Common myeloid progenitor, CD34-positive (primary cell): Measurements from ENCODE around the gene CDH15.

ENCODE experiments used
- CTCF ChIA-PET: fragments of 350-600 bp; sonication (Branson Sonifier 250); formaldehyde crosslinking; loops from one replicate; lab custom pipeline; 2021; ENCODE audit warnings: antibody characterized with exemption; lab: Charles Lee
- POLR2A ChIA-PET: fragments of 350-600 bp; sonication (Branson Sonifier 250); formaldehyde crosslinking; loops from one replicate; lab custom pipeline; 2021; ENCODE audit warnings: antibody characterized with exemption; lab: Charles Lee
- DNase-seq, 3 donors: peaks; one replicate each; pipeline versions ENCODE4 v3.0.0 to v3.0.0-alpha.2; 2013
- H3K27ac ChIP-seq, 2 experiments: 1 replicate in 1 of 2; 2 replicates in 1 of 2; pipeline ENCODE4 v1.7.0; 2013; ENCODE audit warnings: inconsistent platforms in 2 of 2, low read length in 2 of 2, mild to moderate bottlenecking in 2 of 2, low read depth in 1 of 2, moderate library complexity in 1 of 2; ENCODE audit not compliant: severe bottlenecking in 2 of 2, insufficient read depth in 1 of 2, poor library complexity in 1 of 2
- H3K27me3 ChIP-seq, 5 experiments: replicated peaks in 2 of 5; 1 replicate in 3 of 5; 2 replicates in 2 of 5; pipeline versions ENCODE4 v1.6.1 to v1.7.0; 2013; ENCODE audit warnings: low read length in 4 of 5, mild to moderate bottlenecking in 2 of 5, moderate library complexity in 2 of 5, inconsistent platforms in 1 of 5; ENCODE audit not compliant: insufficient read depth in 5 of 5, control insufficient read depth in 4 of 5
- H3K36me3 ChIP-seq, 4 experiments: 1 replicate in 2 of 4; 2 replicates in 2 of 4; pipeline versions ENCODE4 v1.6.1 to v1.7.0; 2013; ENCODE audit warnings: low read length in 3 of 4, control low read depth in 1 of 4, mild to moderate bottlenecking in 1 of 4; ENCODE audit not compliant: control insufficient read depth in 4 of 4, insufficient read depth in 4 of 4
- H3K4me1 ChIP-seq, 4 experiments: 1 replicate in 3 of 4; 2 replicates in 1 of 4; pipeline versions ENCODE4 v1.6.1 to v1.7.1; 2013; ENCODE audit warnings: low read length in 3 of 4, mild to moderate bottlenecking in 3 of 4, control low read depth in 1 of 4, inconsistent platforms in 1 of 4, moderate library complexity in 1 of 4; ENCODE audit not compliant: control insufficient read depth in 4 of 4, insufficient read depth in 4 of 4; ENCODE audit errors: control extremely low read depth in 1 of 4
- H3K4me3 ChIP-seq, 7 experiments: 1 replicate in 4 of 7; 2 replicates in 3 of 7; pipeline versions ENCODE4 v1.5.1 to v1.7.0; 2013; ENCODE audit warnings: mild to moderate bottlenecking in 7 of 7, low read length in 6 of 7, moderate library complexity in 6 of 7, inconsistent platforms in 2 of 7, low read depth in 2 of 7, control low read depth in 1 of 7; ENCODE audit not compliant: insufficient read depth in 4 of 7, control insufficient read depth in 1 of 7; ENCODE audit errors: extremely low read depth in 1 of 7
- H3K9me3 ChIP-seq, 5 experiments: 1 replicate in 4 of 5; 2 replicates in 1 of 5; pipeline versions ENCODE4 v1.6.1 to v1.7.1; 2013; ENCODE audit warnings: low read length in 4 of 5, mild to moderate bottlenecking in 2 of 5, inconsistent platforms in 1 of 5, low read depth in 1 of 5, moderate library complexity in 1 of 5; ENCODE audit not compliant: control insufficient read depth in 4 of 5, insufficient read depth in 2 of 5; ENCODE audit errors: control extremely low read depth in 1 of 5
- WGBS: methylation state at CpG from one replicate; pipeline ENCODE4 v1.1.5; 2013; ENCODE audit not compliant: insufficient coverage; 5-methylcytosine and 5-hydroxymethylcytosine counted together

Gene CDH15

GRCh38 chr16:89216315-89217137, 45.0 kb downstream of the CDH15 start:
- H3K9me3 ChIP-seq, result no peaks in the 10 kb centered on the region
- peak; percentile 85 to 90 (median 90) for DNase-seq
- H3K27ac ChIP-seq, result peak overlapping the region; percentile 91 to 97
- peaks cover 9 to 19% (median 14%) of the 10 kb centered on the region in 4 experiments for H3K4me1 ChIP-seq
- 4% methylated on average over 19 of the region's 25 CpGs for WGBS
- no peaks in the 10 kb centered on the region for H3K27me3 ChIP-seq
- peak overlapping the region in 6 of 7 experiments; percentile 92 to 99 (median 95) for H3K4me3 ChIP-seq
- H3K36me3 ChIP-seq, result peaks cover 0 to 8% (median 7%) of the 10 kb centered on the region in 4 experiments
- CTCF ChIA-PET, result interaction anchor here (0.8 to 1.4 kb wide), 10 partner anchors 15 to 567 kb away, joined by 3 to 5 read pairs (median 3); partner anchors contain the start of gene SLC22A31
- POLR2A ChIA-PET, result interaction anchor here (1.2 kb wide), 1 partner anchor 30 kb away, joined by 3 read pairs; no protein-coding TSS in a partner anchor

- CTCF ChIA-PET, result interaction anchor here (0.9 to 1.6 kb wide), 5 partner anchors 71 to 479 kb away, joined by 3 to 5 read pairs (median 3); partner anchors contain the start of gene APRT
- H3K27me3 ChIP-seq, result no peaks in the 10 kb centered on the region
- POLR2A ChIA-PET, result interaction anchor here (1.2 kb wide), 2 partner anchors 29 to 240 kb away, joined by 3 read pairs; partner anchors contain the start of gene CBFA2T3
Observed at GRCh38 chr16:89217138-89217387, 45.5 kb downstream of the CDH15 start.

GRCh38 chr16:89217388-89218191, 46.0 kb downstream of the CDH15 start, which contains the start of gene ZNF778:
Gene ZNF778 (plus strand): TSS chr16:89217703. CDS start chr16:89221128, 3,425 bp downstream.
- DNase-seq, result peak; percentile 85 to 92 (median 86)
- Histone ChIP-seq H3K27ac (peak within 1 kb of the TSS; percentile 91 to 97), H3K4me3 (peak within 1 kb of the TSS; percentile 89 to 99 (median 95)), H3K4me1 (peaks cover 9 to 19% (median 14%) of the 10 kb centered on the region in 4 experiments), H3K27me3 (no peaks in the 10 kb centered on the region), H3K36me3 (peaks cover 0 to 18% (median 13%) of the 10 kb centered on the region in 4 experiments), H3K9me3 (no peaks in the 10 kb centered on the region)
- CTCF ChIA-PET, result interaction anchor here (0.9 to 1.6 kb wide), 5 partner anchors 71 to 480 kb away, joined by 3 to 5 read pairs (median 3); partner anchors contain the start of gene APRT
- POLR2A ChIA-PET, result interaction anchor here (0.7 to 1.2 kb wide), 4 partner anchors 29 to 407 kb away, joined by 3 read pairs; partner anchors contain the start of gene CBFA2T3
- WGBS, result under 1% methylated on average over 90 of the region's 91 CpGs

More at GRCh38 chr16:89217138-89217387, 45.5 kb downstream of the CDH15 start:
- peak overlapping the region; percentile 89 to 99 (median 95) for H3K4me3 ChIP-seq
- H3K36me3 ChIP-seq, result peaks cover 0 to 13% (median 12%) of the 10 kb centered on the region in 4 experiments
- H3K27ac ChIP-seq, result peak overlapping the region; percentile 91 to 97
- H3K9me3 ChIP-seq, result no peaks in the 10 kb centered on the region
- H3K4me1 ChIP-seq, result peaks cover 9 to 19% (median 14%) of the 10 kb centered on the region in 4 experiments
- WGBS, result 0% methylated on average over 7 of the region's 11 CpGs
- no peak for DNase-seq

GRCh38 chr16:89219365-89219764, 47.8 kb downstream of the CDH15 start:
- no peak overlapping the region for H3K4me3 ChIP-seq
- DNase-seq, result peak in 1 of 3 donors; percentile 33
- H3K9me3 ChIP-seq, result no peaks in the 10 kb centered on the region
- no peaks in the 10 kb centered on the region for H3K27me3 ChIP-seq
- WGBS, result 74% methylated on average over 5 of the region's 5 CpGs
- ChIA-PET CTCF (interaction anchor here (1.0 to 1.2 kb wide), 2 partner anchors 94 to 289 kb away, joined by 3 read pairs; partner anchors contain the start of gene SPG7), POLR2A (no interaction called here)
- H3K27ac ChIP-seq, result no peak overlapping the region
- H3K36me3 ChIP-seq, result peaks cover 4 to 32% (median 20%) of the 10 kb centered on the region in 4 experiments
- peaks cover 9 to 19% (median 14%) of the 10 kb centered on the region in 4 experiments for H3K4me1 ChIP-seq

GRCh38 chr16:89221604-89222003, 50.1 kb downstream of the CDH15 start:
- ChIA-PET POLR2A (no interaction called here), CTCF (no interaction called here)
- Histone ChIP-seq H3K9me3 (peaks cover 0 to 4% (median 0%) of the 10 kb centered on the region in 5 experiments), H3K36me3 (peaks cover 10 to 47% (median 31%) of the 10 kb centered on the region in 4 experiments), H3K27ac (no peak overlapping the region), H3K4me3 (no peak overlapping the region), H3K27me3 (no peaks in the 10 kb centered on the region), H3K4me1 (peaks cover 8 to 13% (median 12%) of the 10 kb centered on the region in 4 experiments)
- 93% methylated on average over 2 of the region's 3 CpGs for WGBS
- DNase-seq, result no peak

GRCh38 chr16:89222931-89223330, 51.4 kb downstream of the CDH15 start:
- Histone ChIP-seq H3K4me3 (no peak overlapping the region), H3K27ac (no peak overlapping the region), H3K36me3 (peaks cover 22 to 60% (median 44%) of the 10 kb centered on the region in 4 experiments), H3K9me3 (peaks cover 0 to 18% (median 6%) of the 10 kb centered on the region in 5 experiments), H3K27me3 (no peaks in the 10 kb centered on the region), H3K4me1 (peaks cover 2 to 5% (median 5%) of the 10 kb centered on the region in 4 experiments)
- ChIA-PET POLR2A (no interaction called here), CTCF (no interaction called here)
- WGBS, result 97% methylated on average over 21 of the region's 21 CpGs
- DNase-seq, result no peak
